ENCODE results near the gene KLF5.

The KLF5 gene

GRCh38 chr13:73059460-73060250 lies 850 bp downstream of the KLF5 start:
- in situ Hi-C loops (cut with MboI; ENCODE audit: low sequenced_read_pairs) = no loop called here

GRCh38 chr13:73060251-73061160 lies 1.7 kb downstream of the KLF5 start:
- in situ Hi-C loops (cut with MboI; ENCODE audit: low sequenced_read_pairs) = no loop called here

GRCh38 chr13:73061473-73061872 lies 2.7 kb downstream of the KLF5 start:
- in situ Hi-C loops (cut with MboI; ENCODE audit: low sequenced_read_pairs) = no loop called here

GRCh38 chr13:73061876-73062275 lies 3.1 kb downstream of the KLF5 start:
- in situ Hi-C loops (cut with MboI; ENCODE audit: low sequenced_read_pairs) = no loop called here

GRCh38 chr13:73062468-73062867 lies 3.7 kb downstream of the KLF5 start:
- in situ Hi-C loops (cut with MboI; ENCODE audit: low sequenced_read_pairs) = no loop called here

GRCh38 chr13:73063166-73063565 lies 4.4 kb downstream of the KLF5 start:
- in situ Hi-C loops (cut with MboI; ENCODE audit: low sequenced_read_pairs) = no loop called here

GRCh38 chr13:73065036-73065435 lies 6.2 kb downstream of the KLF5 start:
- in situ Hi-C loops (cut with MboI; ENCODE audit: low sequenced_read_pairs) = no loop called here

GRCh38 chr13:73065665-73066340 lies 7.0 kb downstream of the KLF5 start:
- in situ Hi-C loops (cut with MboI; ENCODE audit: low sequenced_read_pairs) = no loop called here

- in situ Hi-C loops (cut with MboI; ENCODE audit: low sequenced_read_pairs) = no loop called here
These were observed 10.5 kb downstream of the KLF5 start for GRCh38 chr13:73069206-73069805.

- in situ Hi-C loops (cut with MboI; ENCODE audit: low sequenced_read_pairs) = no loop called here
These were observed 11.8 kb downstream of the KLF5 start for GRCh38 chr13:73070451-73071098.

- in situ Hi-C loops (cut with MboI; ENCODE audit: low sequenced_read_pairs) = no loop called here
These were observed 13.6 kb downstream of the KLF5 start for GRCh38 chr13:73072239-73072900.

GRCh38 chr13:73073050-73073449 lies 14.2 kb downstream of the KLF5 start:
- in situ Hi-C loops (cut with MboI; ENCODE audit: low sequenced_read_pairs) = no loop called here

- in situ Hi-C loops (cut with MboI; ENCODE audit: low sequenced_read_pairs) = no loop called here
These were observed 15.2 kb downstream of the KLF5 start for GRCh38 chr13:73074014-73074413.

- in situ Hi-C loops (cut with MboI; ENCODE audit: low sequenced_read_pairs) = no loop called here
These were observed 16.1 kb downstream of the KLF5 start for GRCh38 chr13:73074926-73075325.

- in situ Hi-C loops (cut with MboI; ENCODE audit: low sequenced_read_pairs) = no loop called here
These were observed 16.7 kb downstream of the KLF5 start for GRCh38 chr13:73075546-73075945.

GRCh38 chr13:73075954-73076353 lies 17.1 kb downstream of the KLF5 start:
- in situ Hi-C loops (cut with MboI; ENCODE audit: low sequenced_read_pairs) = no loop called here

GRCh38 chr13:73077865-73078264 lies 19.1 kb downstream of the KLF5 start:
- in situ Hi-C loops (cut with MboI; ENCODE audit: low sequenced_read_pairs) = no loop called here

- in situ Hi-C loops (cut with MboI; ENCODE audit: low sequenced_read_pairs) = no loop called here
These were observed 20.6 kb downstream of the KLF5 start for GRCh38 chr13:73079359-73079758.

- in situ Hi-C loops (cut with MboI; ENCODE audit: low sequenced_read_pairs) = no loop called here
These were observed 22.6 kb downstream of the KLF5 start for GRCh38 chr13:73081256-73081915.

All from HL-60/S4 (cell line).